A549 (cell line): Measurements from ENCODE around the gene MGAT5B.

Source experiments
- CTCF ChIP-seq: fragments of >200 bp; sonication (Bioruptor Twin); formaldehyde crosslinking; IDR thresholded peaks from 3 replicates; pipeline ENCODE4 v1.5.1; 2016
- EHMT2 ChIP-seq: fragments of 200-600 bp; sonication (generic); IDR thresholded peaks from 2 replicates; pipeline ENCODE4 v1.6.1; 2016; ENCODE audit warnings: antibody characterized with exemption, low read depth, mild to moderate bottlenecking, moderate library complexity
- ESRRA ChIP-seq: fragments of 150-350 bp; IDR thresholded peaks from 2 replicates; pipeline ENCODE4 v1.6.1; 2014; ENCODE audit warnings: mild to moderate bottlenecking, low read length, borderline replicate concordance
- RAD21 ChIP-seq, 2 experiments: fragments of >200 bp in 1 of 2; sonication (Bioruptor Twin) in 1 of 2; formaldehyde crosslinking in 1 of 2; IDR thresholded peaks in 1 of 2; conservative IDR thresholded peaks in 1 of 2; 2 replicates in 1 of 2; 3 replicates in 1 of 2; pipeline ENCODE4 v1.6.1; 2012 to 2018; ENCODE audit warnings: inconsistent platforms in 1 of 2
- TF ChIP-seq, protein P1 (sequence below): IDR thresholded peaks from 2 replicates; pipeline ENCODE4 v1.6.1; 2012

- TF ChIP-seq EHMT2 (no peak), RAD21 (conservative IDR thresholded peaks at IDR 0.05 in 1 of 2, IDR thresholded peaks at IDR 0.05 in 1 of 2) (no peak), CTCF (no peak), ESRRA (no peak)
- TF ChIP-seq, protein P1, sequence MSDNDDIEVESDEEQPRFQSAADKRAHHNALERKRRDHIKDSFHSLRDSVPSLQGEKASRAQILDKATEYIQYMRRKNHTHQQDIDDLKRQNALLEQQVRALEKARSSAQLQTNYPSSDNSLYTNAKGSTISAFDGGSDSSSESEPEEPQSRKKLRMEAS: no peak
Observed at GRCh38 chr17:76840443-76840767, 27.8 kb upstream of the MGAT5B start.
